ENCODE results near the gene NUP88. TPM values are rescaled to one million over a fixed set of nuclear protein-coding genes. Genes with fewer than 3 reads are reported as not detected.
A peak's percentile ranks its signal among the peaks of the same experiment; 100 is the strongest.

The NUP88 gene
- total and polyA plus RNA-seq, 2 experiments from 2014 or later = 70.5 to 86.3 TPM

- no peak for TF ChIP-seq CTCF (IDR thresholded peaks at IDR 0.05; ENCODE audit: low read depth, low read length)
- Histone ChIP-seq H3K27ac (no peak overlapping the region), H3K9me3 (ENCODE audit: low read depth) (no peaks in the 10 kb centered on the region), H3K27me3 (no peaks in the 10 kb centered on the region), H3K4me1 (ENCODE audit: low read depth) (no peaks in the 10 kb centered on the region), H3K4me3 (no peak overlapping the region), H3K36me3 (peaks cover 85% of the 10 kb centered on the region)
- DNase-seq (ENCODE audit: low read depth in 1 of 2, low spot score in 1 of 2) = no peak
Observed at GRCh38 chr17:5429191-5429887, 9.9 kb upstream of the NUP88 start.

GRCh38 chr17:5425826-5426225 is 6.4 kb upstream of the NUP88 start:
- no peaks in the 10 kb centered on the region for H3K27me3 ChIP-seq
- H3K27ac ChIP-seq = no peak overlapping the region
- H3K9me3 ChIP-seq (ENCODE audit: low read depth) = no peaks in the 10 kb centered on the region
- H3K4me3 ChIP-seq = no peak overlapping the region
- no peak for DNase-seq (ENCODE audit: low read depth in 1 of 2, low spot score in 1 of 2)
- no peak for TF ChIP-seq CTCF (IDR thresholded peaks at IDR 0.05; ENCODE audit: low read depth, low read length)
- H3K36me3 ChIP-seq = peaks cover 81% of the 10 kb centered on the region
- peaks cover 8% of the 10 kb centered on the region for H3K4me1 ChIP-seq (ENCODE audit: low read depth)

- Histone ChIP-seq H3K36me3 (peaks cover 74% of the 10 kb centered on the region), H3K27ac (no peak overlapping the region), H3K4me3 (no peak overlapping the region), H3K4me1 (ENCODE audit: low read depth) (peaks cover 10% of the 10 kb centered on the region), H3K27me3 (no peaks in the 10 kb centered on the region), H3K9me3 (ENCODE audit: low read depth) (no peaks in the 10 kb centered on the region)
- no peak for TF ChIP-seq CTCF (IDR thresholded peaks at IDR 0.05; ENCODE audit: low read depth, low read length)
- no peak for DNase-seq (ENCODE audit: low read depth in 1 of 2, low spot score in 1 of 2)
Observed at GRCh38 chr17:5424909-5425308, 5.4 kb upstream of the NUP88 start.

GRCh38 chr17:5422505-5422904 is 3.0 kb upstream of the NUP88 start:
- DNase-seq (ENCODE audit: low read depth in 1 of 2, low spot score in 1 of 2) = peak in 1 of 2 donors; percentile 21
- no peak for TF ChIP-seq CTCF (IDR thresholded peaks at IDR 0.05; ENCODE audit: low read depth, low read length)
- H3K4me1 ChIP-seq (ENCODE audit: low read depth) = peaks cover 16% of the 10 kb centered on the region
- no peak overlapping the region for H3K4me3 ChIP-seq
- no peaks in the 10 kb centered on the region for H3K27me3 ChIP-seq
- peaks cover 54% of the 10 kb centered on the region for H3K36me3 ChIP-seq
- H3K9me3 ChIP-seq (ENCODE audit: low read depth) = no peaks in the 10 kb centered on the region
- no peak overlapping the region for H3K27ac ChIP-seq

GRCh38 chr17:5419959-5420653 is 644 bp upstream of the NUP88 start, which contains the start of gene RPAIN:
Gene RPAIN, plus strand, starts transcription at chr17:5420182. Its CDS starts 29 bp downstream, at chr17:5420211.
- DNase-seq (ENCODE audit: low read depth in 1 of 2, low spot score in 1 of 2) = peak; percentile 87 to 90
- Histone ChIP-seq H3K9me3 (ENCODE audit: low read depth) (no peaks in the 10 kb centered on the region), H3K4me1 (ENCODE audit: low read depth) (peaks cover 16% of the 10 kb centered on the region), H3K4me3 (peak within 1 kb of the TSS; percentile 66), H3K27ac (peak within 1 kb of the TSS; percentile 92), H3K27me3 (no peaks in the 10 kb centered on the region), H3K36me3 (peaks cover 50% of the 10 kb centered on the region)
- no peak for TF ChIP-seq CTCF (IDR thresholded peaks at IDR 0.05; ENCODE audit: low read depth, low read length)

All from cardiac muscle cell (in vitro differentiated cells and primary cell).